ENCODE results near the gene KISS1.
A peak's percentile ranks its signal among the peaks of the same experiment; 100 is the strongest.
"Not testable (repeated sequence)": the region's sequence is repeated elsewhere in the genome, so short reads cannot be mapped to it uniquely, and the experiment has no call there.

Gene KISS1, protein sequence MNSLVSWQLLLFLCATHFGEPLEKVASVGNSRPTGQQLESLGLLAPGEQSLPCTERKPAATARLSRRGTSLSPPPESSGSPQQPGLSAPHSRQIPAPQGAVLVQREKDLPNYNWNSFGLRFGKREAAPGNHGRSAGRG

DNA sequence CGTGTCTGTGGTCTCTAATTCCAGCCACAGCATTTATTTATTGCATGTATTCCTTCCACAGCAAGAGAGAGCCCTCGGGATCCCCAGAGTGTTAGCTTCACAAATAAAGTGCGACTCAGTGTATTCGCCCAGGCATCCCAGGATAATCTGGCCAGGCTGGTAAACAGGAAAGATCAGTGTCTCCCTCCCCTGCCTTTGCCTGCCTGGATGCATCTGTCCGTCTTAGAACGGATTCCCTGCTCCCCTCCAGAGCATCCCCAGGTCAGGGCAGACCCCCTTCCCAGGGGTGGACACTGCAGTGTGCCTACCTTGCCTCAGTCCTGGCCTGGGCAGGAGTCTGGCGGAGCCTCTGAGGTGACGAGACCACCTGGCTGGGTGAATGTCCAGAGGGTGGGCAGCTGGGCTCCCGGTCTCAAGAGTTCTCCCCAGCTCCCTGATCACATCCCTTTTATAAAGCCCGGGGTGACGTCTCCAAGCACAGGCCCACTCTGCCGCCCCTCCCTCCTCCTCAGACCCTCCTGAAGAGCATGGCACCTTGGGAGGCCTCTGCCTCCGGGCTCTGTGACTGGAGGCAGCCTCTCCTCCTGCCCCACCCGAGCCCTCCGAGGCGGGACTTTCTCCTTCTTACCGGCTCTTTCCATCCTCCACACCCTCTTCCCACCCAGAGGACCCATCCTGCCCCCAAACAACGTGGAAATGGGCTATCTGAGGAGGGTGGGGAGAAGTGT, at the start of gene KISS1:
TSS of gene KISS1 (minus strand) at position 424 of the 728 bp plus-strand sequence. CDS start 3,615 bp downstream, outside the sequence.
- no peak for DNase-seq (ENCODE audit: low read depth)

DNA sequence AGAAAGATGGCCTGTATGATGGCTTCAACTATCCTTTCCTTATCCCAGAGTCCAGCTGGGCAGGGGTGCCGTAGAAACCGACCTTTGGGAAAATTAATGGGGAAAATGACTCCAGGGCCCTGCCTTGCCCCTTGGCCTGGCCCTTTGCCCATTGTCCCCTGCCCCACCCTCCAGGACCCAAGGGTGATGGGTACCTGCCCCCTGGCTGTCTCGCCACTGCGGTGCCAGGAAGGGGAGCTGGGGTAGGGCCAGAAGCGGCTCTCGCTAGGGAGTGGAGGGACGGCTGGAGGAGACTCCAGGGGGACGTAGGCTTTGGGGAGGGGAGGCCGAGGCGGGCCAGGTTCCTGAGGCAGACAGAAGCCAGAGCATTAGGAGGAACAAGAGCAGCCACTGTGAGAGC, 46.6 kb upstream of the KISS1 start:
- no peak for DNase-seq (ENCODE audit: low read depth)

DNA sequence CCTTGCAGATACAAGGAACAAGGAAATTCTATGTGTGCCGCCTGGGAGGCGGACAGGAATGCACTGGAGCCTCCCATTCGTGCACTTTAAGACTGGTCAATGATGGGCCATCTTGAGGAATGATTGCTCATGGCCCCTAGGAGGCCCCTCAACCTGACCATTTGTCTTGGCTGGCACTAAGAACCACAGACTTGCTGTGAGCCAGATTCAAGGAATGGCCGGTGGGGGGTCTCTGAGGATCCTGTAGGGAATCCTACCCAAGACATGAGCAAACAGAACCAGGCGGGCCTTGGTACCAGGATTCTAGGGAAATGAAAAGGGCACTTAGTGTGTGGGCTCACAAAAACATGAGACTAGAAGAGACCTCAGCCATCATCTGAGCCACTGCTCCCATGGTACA, 45.6 kb upstream of the KISS1 start:
- no peak for DNase-seq (ENCODE audit: low read depth)

DNA sequence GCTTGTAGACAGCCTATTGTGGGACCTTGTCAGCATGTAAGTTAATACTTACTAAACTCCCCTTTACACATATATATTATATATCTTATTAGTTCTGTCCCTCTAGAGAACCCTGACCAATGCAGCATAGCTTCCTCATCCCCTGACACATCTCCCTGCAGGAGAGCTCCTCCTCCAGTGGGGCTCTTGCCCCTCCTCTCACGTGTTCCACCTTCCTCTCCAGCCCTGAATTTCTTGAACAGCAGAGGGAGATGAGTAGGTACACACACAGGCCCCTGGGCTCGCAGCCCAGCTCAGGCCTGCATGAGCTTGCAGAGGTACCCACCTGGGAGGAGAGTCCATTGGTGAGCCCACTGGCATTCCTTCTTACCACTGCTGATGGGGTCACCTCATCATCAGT, 44.8 kb upstream of the KISS1 start:
- DNase-seq (ENCODE audit: low read depth): no peak

DNA sequence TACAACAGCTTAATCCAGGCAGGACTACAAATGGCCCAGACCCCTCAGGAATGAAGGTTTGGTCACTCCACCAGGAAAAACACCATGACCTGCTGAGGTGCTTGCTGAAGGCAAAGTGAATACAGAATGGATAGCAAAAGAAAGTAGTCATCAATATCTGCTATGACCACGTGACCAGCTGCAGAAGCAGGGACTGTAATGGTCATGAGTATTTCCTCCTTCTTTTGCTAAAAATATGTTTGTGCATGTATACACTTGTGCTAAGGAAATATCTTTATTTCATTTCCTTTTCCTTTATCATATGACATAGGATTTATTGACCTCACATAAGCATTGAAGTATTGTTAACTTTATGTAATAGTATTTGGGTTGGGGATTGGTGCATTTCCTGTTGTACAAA, 43.9 kb upstream of the KISS1 start:
- no peak for DNase-seq (ENCODE audit: low read depth)

DNA sequence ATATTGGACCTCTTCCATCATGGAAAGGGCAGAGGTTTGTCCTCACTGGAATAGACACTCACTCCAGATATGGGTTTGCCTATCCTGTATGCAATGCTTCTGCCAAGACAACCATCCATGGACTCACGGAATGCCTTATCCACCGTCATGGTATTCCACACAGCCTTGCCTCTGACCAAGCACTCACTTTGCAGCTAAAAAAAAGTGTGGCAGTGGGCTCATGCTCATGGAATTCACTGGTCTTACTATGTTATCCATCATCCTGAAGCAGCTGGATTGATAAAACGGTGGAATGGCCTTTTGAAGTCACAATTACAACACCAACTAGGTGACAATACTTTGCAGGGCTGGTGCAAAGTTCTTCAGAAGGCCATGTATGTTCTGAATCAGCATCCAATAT, 43.1 kb upstream of the KISS1 start:
- DNase-seq (ENCODE audit: low read depth): not testable (repeated sequence)

DNA sequence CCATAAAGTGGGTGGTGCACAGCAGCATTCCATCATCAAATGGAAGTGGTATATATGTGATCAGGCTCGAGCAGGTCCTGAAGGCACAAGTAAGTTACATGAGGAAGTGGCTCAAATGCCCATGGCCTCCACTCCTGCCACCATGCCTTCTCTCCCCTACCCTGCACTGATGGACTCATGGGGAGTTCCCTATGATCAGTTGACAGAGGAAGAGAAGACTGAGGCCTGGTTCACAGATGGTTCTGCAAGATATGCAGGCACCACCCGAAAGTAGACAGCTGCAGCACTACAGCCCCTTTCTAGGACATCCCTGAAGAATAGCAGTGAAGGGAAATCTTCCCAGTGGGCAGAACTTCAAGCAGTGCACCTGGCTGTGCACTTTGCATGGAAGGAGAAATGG, 42.2 kb upstream of the KISS1 start:
- DNase-seq (ENCODE audit: low read depth): not testable (repeated sequence)

DNA sequence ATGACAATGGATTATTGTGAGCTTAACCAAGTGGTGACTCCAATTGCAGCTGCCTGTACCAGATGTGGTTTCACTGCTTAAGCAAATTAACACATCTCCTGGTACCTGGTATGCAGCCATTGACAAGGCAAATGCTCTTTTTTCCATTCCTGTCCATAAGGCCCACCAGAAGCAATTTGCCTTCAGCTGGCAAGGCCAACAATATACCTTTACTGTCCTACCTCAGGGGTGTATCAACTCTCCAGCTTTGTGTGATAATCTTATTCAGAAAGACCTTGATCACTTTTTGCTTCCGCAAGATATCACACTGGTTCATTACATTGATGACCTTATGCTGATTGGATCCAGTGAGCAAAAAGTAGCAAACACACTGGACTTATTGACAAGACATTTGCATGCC, 41.2 kb upstream of the KISS1 start:
- DNase-seq (ENCODE audit: low read depth): not testable (repeated sequence)

DNA sequence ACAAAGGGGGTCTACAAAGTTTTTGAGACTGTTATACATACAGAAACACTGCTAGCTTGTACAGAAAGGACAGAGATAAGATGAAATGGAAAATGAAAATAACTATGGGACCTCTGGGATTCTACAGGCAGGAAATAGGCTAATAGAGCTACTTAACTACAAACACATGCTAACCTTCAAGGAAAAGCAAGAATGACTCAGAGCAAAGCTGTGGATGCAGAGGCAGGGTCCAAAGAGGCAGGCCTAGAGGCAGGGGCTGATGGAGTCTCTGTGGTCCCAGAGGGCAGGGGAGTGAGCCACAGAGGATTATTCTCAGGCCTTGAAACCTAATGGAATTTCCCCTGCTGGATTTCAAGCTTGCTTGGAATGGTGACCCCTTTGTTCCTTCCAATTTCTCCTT, 36.2 kb upstream of the KISS1 start:
- no peak for DNase-seq (ENCODE audit: low read depth)

DNA sequence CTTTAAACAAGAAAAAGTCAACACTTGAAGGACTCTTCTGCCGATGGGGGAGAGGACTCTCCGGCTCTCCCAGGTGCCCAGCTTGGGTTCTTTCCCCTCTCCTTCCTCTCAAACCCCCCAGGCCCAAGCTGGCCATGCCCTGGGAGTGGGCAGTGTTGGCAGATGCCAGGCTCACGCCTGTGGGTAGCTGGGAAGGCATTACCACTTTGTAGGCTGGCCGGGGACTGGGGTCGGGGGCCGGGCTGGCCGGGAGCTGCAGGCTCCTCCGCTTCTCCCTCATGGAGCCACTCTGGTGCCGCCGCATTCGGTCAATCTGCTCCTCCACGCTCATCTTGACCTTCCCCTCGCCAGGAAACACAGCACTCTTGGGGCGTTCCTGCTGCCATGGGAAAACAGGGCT, 33.9 kb upstream of the KISS1 start:
- DNase-seq (ENCODE audit: low read depth): no peak

DNA sequence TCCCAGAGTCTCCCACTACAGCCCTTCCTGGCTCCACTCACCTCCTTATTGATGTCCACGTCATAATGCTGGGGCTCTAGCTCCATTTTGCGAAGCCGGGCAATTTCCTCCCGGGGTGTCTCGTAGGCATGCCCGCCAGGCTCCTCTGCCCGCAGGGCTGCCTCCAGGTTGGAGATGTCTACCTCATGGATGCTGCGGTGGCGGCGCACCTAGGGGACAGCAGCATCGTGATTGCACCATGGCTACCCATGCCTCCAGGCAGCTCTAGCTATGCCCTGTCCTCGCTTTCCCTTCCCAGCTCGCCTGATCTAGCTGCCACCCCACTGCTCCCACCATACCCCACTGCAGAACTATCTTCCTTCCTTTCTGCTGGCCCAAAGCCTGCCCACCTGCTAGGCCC, 32.6 kb upstream of the KISS1 start:
- no peak for DNase-seq (ENCODE audit: low read depth)

DNA sequence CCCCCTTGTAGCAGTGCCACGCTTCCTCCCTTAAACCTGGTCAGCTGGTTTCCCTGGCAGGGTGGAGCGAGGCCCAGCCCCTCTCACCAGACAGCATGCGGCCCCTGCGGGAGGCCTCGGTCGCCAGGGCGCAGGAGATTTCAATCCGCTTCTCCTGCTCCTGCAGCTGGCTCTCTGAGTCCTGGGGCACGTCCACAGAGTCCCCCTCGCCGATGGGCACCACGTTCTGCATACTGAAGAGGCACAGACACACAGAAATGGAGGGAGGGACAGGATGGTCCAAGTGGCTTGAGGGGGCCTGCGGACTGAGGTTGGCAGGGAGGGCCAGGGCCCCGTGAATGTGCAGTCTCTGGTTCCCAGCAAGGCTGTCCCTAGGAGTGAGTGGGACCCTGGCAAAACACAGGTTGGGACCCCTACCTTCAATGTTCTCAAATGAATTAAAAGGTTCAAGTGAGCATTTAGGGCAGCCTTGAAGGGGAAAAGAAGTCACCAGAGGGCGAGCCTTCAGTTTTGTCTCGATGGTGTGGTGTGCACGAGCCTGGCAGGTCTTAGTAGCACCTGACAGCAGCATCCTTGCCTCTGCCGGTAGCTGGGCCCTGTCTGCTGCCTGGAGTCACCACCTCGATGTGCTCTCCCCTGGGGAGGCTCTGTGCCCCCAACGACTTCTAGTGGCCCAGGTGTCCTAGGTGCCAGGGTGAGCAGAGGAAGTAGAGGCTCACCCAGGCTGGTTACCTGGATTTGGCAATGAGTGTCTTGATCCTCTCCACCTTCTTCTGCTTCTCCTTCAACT, 31.9 kb upstream of the KISS1 start:
- DNase-seq (ENCODE audit: low read depth): no peak

DNA sequence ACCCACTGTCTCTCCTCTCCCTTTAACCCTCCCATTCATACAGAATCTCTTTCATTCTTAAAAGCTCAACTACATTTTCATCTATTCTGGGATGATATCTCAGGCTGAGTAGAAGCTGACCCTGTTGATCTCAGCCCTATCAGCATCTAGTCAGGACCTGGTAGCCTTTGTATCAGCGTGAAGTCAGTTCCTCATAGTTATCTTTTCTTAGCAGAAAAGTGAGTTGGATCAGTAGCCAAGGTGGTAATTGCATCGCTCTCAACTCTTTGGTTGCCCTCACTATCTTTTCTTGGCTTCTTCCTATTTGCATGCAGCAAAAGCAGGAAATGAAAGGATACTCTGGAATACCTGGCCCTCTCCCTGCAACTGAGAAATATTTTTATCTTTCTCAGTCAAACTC, 31.1 kb upstream of the KISS1 start:
- DNase-seq (ENCODE audit: low read depth): no peak

DNA sequence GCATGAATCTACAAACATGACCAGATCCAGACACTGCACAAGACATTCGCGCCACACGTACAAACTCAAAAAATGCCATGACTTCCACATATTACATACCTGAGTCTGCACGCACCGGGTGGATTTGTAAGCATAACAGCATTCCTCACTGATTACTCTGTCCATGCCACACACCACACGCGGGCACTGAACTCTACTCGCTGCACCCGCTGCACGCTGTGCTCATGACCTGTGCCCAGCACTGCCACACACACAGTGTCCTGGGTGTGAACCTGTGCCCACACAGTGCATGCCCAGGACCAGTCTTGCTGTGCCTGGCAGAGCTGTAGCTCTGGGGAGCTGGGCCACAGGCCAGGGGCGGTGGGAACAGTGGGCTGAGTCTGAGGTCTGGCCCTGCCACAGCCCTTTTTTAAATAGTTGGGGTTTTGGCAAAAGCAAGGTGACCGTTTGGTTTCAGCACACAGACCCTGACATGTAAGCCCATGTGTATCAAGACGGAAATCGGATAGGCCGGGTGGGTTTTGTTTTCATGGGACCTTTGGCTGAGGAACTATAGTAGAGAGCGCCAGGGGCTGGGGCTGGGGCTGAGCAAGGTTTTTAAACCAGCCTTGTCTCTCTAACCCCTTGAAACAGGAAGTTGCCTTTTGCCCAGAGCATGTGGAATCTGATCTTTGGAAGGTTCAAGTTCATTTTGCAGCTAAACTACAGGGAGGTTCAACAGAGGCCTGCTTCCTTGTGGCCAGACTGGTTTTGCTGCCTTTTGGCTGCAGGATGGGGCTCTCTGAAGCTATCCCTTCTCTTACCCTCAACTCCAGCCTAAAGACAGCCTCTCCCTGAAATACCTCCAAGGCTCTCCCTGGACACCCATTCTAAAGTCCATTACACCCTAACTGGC, 29.8 kb upstream of the KISS1 start:
- peak; percentile 45 for DNase-seq (ENCODE audit: low read depth)

DNA sequence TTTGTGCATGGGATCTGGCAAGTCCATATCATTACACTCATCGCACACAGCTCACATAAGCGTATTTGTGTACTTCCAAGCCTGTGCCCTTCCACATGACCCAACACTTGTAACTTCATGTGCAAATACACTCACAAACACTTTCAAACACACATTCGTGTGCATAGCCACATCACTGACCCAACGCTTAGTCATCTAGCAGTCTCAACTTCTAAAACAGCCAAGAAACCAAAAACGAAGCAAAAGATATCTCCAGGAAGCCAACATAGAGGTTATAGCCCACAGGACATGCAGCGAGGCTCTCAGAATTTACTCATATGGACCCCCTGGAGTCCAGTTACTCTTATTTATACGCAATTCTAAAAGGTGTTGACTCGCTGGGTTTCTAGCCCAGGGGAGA, 28.4 kb upstream of the KISS1 start:
- no peak for DNase-seq (ENCODE audit: low read depth)

DNA sequence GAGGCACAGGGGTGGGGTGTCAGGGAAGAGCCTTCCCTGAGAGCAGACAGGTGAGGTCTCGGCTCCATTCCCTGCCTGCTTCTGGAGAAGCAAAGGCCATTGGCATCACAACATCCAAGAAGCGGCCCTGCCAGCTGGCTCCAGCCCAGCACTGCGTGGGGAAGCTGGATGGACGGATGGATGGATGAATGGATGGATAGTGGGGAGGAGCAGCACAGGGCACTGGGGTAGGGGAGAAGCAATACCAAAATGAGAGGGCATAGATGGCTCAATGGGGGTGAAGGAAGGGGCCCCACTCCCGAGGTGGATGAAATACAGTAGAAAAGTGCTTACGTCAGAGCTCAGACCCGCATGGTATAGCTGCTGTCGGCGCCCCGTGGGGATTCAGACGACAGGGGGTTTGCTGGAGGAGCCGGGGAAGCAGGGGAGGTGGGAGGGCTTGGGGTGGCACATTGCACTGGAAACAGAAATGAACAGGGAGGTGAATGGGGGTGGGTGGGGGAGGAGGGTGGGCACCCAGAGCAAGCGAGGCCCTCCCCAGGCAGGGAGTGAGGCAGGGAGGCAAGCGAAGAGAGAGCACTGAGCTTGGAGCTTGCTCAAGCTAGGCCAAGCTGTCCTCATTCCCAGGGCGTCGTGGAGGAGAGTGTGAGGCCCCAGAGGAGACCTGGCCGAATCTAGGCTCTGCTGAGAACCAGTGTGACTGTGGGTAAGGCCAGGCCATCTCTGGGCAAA, 27.0 kb upstream of the KISS1 start:
- DNase-seq (ENCODE audit: low read depth): no peak

DNA sequence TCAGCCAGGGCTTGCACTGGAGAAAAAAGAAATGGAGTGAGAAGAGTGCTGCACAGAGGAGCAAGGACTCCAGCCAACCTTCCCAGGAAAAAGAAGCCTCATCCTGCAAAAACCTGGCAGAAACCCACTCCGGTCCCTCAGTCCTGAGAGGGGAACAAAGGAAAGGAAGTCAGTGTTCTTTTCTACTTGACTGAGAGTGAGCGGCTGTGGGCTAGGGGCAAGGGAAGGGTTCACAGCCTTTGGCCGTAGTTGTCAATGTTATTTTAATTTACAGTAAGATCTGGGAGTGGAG, 26.4 kb upstream of the KISS1 start:
- no peak for DNase-seq (ENCODE audit: low read depth)

DNA sequence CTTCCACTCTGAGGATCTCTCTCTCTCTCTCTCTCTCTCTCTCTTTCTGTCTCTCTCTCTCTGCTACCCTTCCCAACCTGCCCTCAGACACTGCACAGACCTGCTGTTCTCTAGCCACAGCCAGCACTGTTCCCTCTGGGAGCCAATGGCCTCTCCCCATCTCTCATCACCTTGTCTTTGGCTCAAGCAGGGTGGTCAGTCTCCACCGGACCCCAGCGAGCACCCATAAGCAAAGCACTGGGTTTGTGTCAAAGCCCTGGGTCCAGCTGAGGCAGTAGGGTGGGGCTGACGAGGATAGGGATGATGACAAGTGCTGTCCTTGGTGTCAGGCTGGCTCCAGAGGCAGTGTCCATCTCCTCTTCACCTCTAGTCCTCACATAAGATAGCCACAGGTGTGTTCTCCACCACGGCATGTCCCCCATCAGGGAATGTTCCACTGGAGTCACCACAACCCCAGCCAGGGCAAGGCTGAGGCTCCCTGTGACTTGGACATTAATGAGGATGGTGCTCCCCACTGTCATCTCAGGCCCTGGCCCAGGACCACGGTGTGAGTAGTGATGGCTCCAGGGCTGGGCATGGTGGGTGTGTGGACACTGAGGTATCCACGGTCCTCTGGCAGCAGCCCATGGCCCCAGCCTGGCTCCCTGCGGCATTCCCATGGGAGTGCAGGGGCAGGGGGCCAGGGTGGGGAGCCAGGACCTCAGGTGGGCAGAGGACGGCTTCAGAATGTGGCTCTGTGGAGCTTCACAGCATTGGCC, 25.9 kb upstream of the KISS1 start:
- DNase-seq (ENCODE audit: low read depth): no peak

DNA sequence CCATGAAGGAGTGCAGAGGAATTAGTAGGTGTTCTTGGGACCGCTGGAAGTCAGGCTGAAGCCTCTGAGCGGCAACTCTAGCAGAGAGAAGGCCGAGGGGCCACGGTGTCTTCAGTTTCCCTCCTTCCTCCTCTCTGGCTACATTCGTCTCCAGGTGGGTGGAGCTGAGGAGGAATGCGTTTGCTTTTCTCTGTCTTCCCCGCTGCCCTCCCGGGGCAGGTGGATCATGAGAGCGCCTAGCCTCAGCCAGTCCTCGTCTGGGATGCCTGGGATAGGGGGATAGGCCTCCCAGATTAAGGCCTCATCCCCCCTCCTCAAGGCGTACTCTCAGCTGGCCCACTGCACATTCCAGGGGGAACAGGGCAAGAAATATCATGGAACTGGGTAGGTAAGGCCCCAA, 25.0 kb upstream of the KISS1 start:
- no peak for DNase-seq (ENCODE audit: low read depth)

DNA sequence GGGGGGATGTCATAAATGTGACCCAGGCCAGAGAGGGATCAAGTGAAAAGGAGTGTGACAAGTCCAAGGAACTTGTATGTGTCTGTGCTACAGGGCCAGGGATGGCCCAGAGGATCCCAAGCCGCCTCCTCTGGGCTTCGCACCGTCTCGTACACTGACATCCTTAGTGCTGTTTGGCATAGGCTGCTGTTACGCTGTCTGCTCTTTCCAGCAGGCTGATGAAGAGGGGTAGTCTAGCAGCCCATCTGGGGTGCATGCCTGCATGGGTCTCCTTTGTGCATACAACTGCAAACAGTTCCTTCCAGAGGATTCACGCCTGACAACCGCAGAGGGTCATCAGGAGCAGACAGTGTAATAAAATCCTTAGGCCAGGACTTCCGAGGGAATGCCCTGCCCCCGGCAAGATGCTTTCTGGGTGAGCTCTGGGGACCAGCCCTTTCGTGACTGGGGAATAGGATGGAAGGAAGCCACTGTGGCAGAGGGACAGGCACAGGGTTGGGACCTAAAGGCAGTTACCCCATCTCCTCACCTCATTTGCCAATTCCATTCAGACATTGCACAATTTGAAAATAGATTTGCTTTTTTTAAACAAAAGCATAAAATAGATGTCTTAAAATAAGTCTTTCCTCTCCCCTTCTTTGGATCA, 23.8 kb upstream of the KISS1 start:
- no peak for DNase-seq (ENCODE audit: low read depth)

DNA sequence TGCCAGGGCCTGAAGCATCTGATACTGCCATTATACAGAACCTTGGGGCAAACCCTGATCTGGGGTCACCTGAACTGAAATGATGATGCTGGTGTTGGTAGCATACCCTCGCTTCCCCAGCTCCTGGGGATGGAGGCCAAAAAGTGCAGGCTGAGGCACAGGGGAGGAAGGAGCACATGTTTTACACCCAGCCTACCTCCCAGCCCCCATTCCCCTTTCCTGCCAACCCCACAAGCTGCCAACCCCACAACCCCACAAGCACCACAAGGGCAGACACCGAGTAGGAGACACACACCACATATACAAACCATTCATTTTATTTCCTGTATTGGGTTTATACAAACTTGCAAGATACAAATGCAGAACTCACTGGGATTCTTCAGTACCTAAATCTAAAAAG, 22.3 kb upstream of the KISS1 start:
- DNase-seq (ENCODE audit: low read depth): no peak
